HepG2 (cell line): ENCODE results near the gene GNA12. TPM values are rescaled to one million over a fixed set of nuclear protein-coding genes. Genes with fewer than 3 reads are reported as not detected.

ENCODE experiments used
- ATAC-seq: fragments of 200-7000 bp; cut with Tn5 transposase; 3 replicates; pipeline ENCODE4 v1.9.1; 2020; ENCODE audit warnings: mild to moderate bottlenecking, moderate library complexity
- BruUV-seq: library from RNA; stranded (reverse); fragments of 400-500 nt; replicated peaks from 2 replicates; lab custom pipeline; 2021; lab: Mats Ljungman, UMichigan
- CTCF ChIA-PET: fragments of 300-600 bp; formaldehyde crosslinking; extraction: SDS; loops from one replicate; lab custom pipeline; 2021; ENCODE audit warnings: low total read pairs, inconsistent platforms, low intra/inter-chr PET ratio; lab: Yijun Ruan, JAX
- POLR2A ChIA-PET: fragments of 350-600 bp; sonication (Branson Sonifier 250); formaldehyde crosslinking; loops from one replicate; lab custom pipeline; 2020; ENCODE audit warnings: antibody characterized with exemption, inconsistent platforms; lab: Yijun Ruan, JAX
- DNase-seq: peaks from one replicate; pipeline ENCODE4 v3.0.0-alpha.2; 2015; ENCODE audit warnings: low spot score
- FAIRE-seq: peaks from 3 replicates; lab custom pipeline; 2011; peaks lifted over from hg19 to GRCh38; lab: Jason Lieb, UNC
- H2AFZ ChIP-seq: one replicate; pipeline ENCODE4 v1.6.1; 2011; ENCODE audit warnings: low read length, inconsistent platforms
- H3K27ac ChIP-seq: fragments of 300-600 bp; 3 replicates; pipeline ENCODE4 v1.8.0; 2011; ENCODE audit warnings: mixed run types, mild to moderate bottlenecking, mixed read lengths, low read length, inconsistent platforms; ENCODE audit not compliant: insufficient read depth; ENCODE audit errors: extremely low read length
- H3K27me3 ChIP-seq, 2 experiments: fragments of 200-600 bp in 1 of 2; 2 replicates in 1 of 2; 3 replicates in 1 of 2; pipeline versions ENCODE4 v1.6.0 to v1.8.0; 2011; ENCODE audit warnings: low read length in 2 of 2, mild to moderate bottlenecking in 2 of 2, moderate library complexity in 2 of 2, inconsistent platforms in 1 of 2; ENCODE audit not compliant: insufficient read depth in 2 of 2, control insufficient read depth in 1 of 2
- H3K36me3 ChIP-seq, 2 experiments: fragments of 200-600 bp in 1 of 2; replicated peaks in 1 of 2; 2 replicates in 1 of 2; 3 replicates in 1 of 2; pipeline versions ENCODE4 v1.5.1 to v1.8.0; 2011; ENCODE audit warnings: low read length in 2 of 2, inconsistent platforms in 1 of 2; ENCODE audit not compliant: insufficient read depth in 2 of 2, control insufficient read depth in 1 of 2
- H3K4me1 ChIP-seq: 2 replicates; pipeline ENCODE4 v1.5.1; 2012; ENCODE audit warnings: low read length, inconsistent platforms; ENCODE audit not compliant: insufficient read depth
- H3K4me2 ChIP-seq: 2 replicates; pipeline ENCODE4 v1.6.0; 2011; ENCODE audit warnings: low read depth, low read length, inconsistent platforms
- H3K4me3 ChIP-seq, 3 experiments: fragments of 200-600 bp in 1 of 3; sonication (generic), shearing (Covaris generic) in 1 of 3; replicated peaks in 1 of 3; 2 replicates each; pipeline ENCODE4 v1.5.1; 2011 to 2016; ENCODE audit warnings: low read length in 3 of 3, inconsistent platforms in 2 of 3, low read depth in 2 of 3, mild to moderate bottlenecking in 2 of 3, control low read depth in 1 of 3, mixed read lengths in 1 of 3; ENCODE audit not compliant: insufficient read depth in 1 of 3
- H3K79me2 ChIP-seq: one replicate; pipeline ENCODE4 v1.6.1; 2011; ENCODE audit warnings: low read length, inconsistent platforms; ENCODE audit not compliant: insufficient read depth
- H3K9ac ChIP-seq: 2 replicates; pipeline ENCODE4 v1.6.0; 2011; ENCODE audit warnings: mild to moderate bottlenecking, low read depth, low read length, inconsistent platforms; ENCODE audit not compliant: insufficient read depth
- H3K9me3 ChIP-seq: 2 replicates; pipeline ENCODE4 v1.5.1; 2012; ENCODE audit warnings: mild to moderate bottlenecking, low read length
- H4K20me1 ChIP-seq: 2 replicates; pipeline ENCODE4 v1.6.0; 2011; ENCODE audit warnings: inconsistent platforms, mild to moderate bottlenecking, low read length, moderate library complexity; ENCODE audit not compliant: insufficient read depth
- AGO2 ChIP-seq: fragments of 200-400 bp; formaldehyde crosslinking; optimal IDR thresholded peaks from 2 replicates; pipeline ENCODE3; 2017; ENCODE audit warnings: mild to moderate bottlenecking, low read depth, low read length, moderate library complexity
- BRD4 ChIP-seq: sonication (generic); formaldehyde crosslinking; IDR thresholded peaks from 2 replicates; pipeline ENCODE4 v1.4.0; 2020; ENCODE audit warnings: missing genetic modification reagents
- HCFC1 ChIP-seq: fragments of 150-350 bp; IDR thresholded peaks from 2 replicates; pipeline ENCODE4 v1.6.1; 2014; ENCODE audit warnings: low read depth, low read length
- MATR3 ChIP-seq: sonication (generic); formaldehyde crosslinking; IDR thresholded peaks from 2 replicates; pipeline ENCODE4 v1.4.0; 2020; ENCODE audit warnings: missing genetic modification reagents
- SIN3B ChIP-seq: fragments of 150-350 bp; IDR thresholded peaks from 2 replicates; pipeline ENCODE4 v1.6.1; 2014; ENCODE audit warnings: low read length
- SP1 ChIP-seq, 2 experiments: fragments of 450-650 bp in 1 of 2; sonication (generic) in 1 of 2; formaldehyde crosslinking in 1 of 2; IDR thresholded peaks; 2 replicates each; pipeline versions ENCODE4 v1.4.0 to v1.6.1; 2016 to 2020; ENCODE audit warnings: missing genetic modification reagents in 1 of 2
- SP4 ChIP-seq: sonication (generic); formaldehyde crosslinking; IDR thresholded peaks from 2 replicates; pipeline ENCODE4 v1.8.1; 2023; ENCODE audit warnings: mild to moderate bottlenecking, missing genetic modification reagents
- TEAD3 ChIP-seq: optimal IDR thresholded peaks from 2 replicates; pipeline ENCODE3; 2016; ENCODE audit warnings: borderline replicate concordance
- YEATS2 ChIP-seq: sonication (generic); formaldehyde crosslinking; IDR thresholded peaks from 2 replicates; pipeline ENCODE4 v1.4.0; 2020; ENCODE audit warnings: missing genetic modification reagents, borderline replicate concordance
- YY1 ChIP-seq: IDR thresholded peaks from 2 replicates; pipeline ENCODE4 v1.6.1; 2011; ENCODE audit warnings: low read length, low read depth, moderate library complexity, mild to moderate bottlenecking; ENCODE audit not compliant: insufficient read depth, insufficient replicate concordance
- ZC3H4 ChIP-seq: sonication (generic); formaldehyde crosslinking; IDR thresholded peaks from 2 replicates; pipeline ENCODE4 v1.4.0; 2020; ENCODE audit warnings: missing genetic modification reagents, borderline replicate concordance
- ZNF17 ChIP-seq: sonication (generic); formaldehyde crosslinking; IDR thresholded peaks from 2 replicates; pipeline ENCODE4 v1.5.0; 2020; ENCODE audit warnings: mild to moderate bottlenecking, missing genetic modification reagents
- ZNF296 ChIP-seq: sonication (generic); formaldehyde crosslinking; conservative IDR thresholded peaks from 2 replicates; pipeline ENCODE4 v1.5.0; 2020; ENCODE audit warnings: mild to moderate bottlenecking, missing genetic modification reagents
- ZNF558 ChIP-seq: sonication (generic); formaldehyde crosslinking; IDR thresholded peaks from 2 replicates; pipeline ENCODE4 v1.9.0; 2022; ENCODE audit warnings: mild to moderate bottlenecking, missing genetic modification reagents, borderline replicate concordance
- ZNF564 ChIP-seq: sonication (generic); formaldehyde crosslinking; IDR thresholded peaks from 2 replicates; pipeline ENCODE4 v1.8.1; 2023; ENCODE audit warnings: mild to moderate bottlenecking, missing genetic modification reagents
- ZNF615 ChIP-seq: sonication (generic); formaldehyde crosslinking; IDR thresholded peaks from 2 replicates; pipeline ENCODE4 v1.5.0; 2020; ENCODE audit warnings: mild to moderate bottlenecking, missing genetic modification reagents, borderline replicate concordance
- ZNF772 ChIP-seq: sonication (generic); formaldehyde crosslinking; IDR thresholded peaks from 2 replicates; pipeline ENCODE4 v1.5.0; 2020; ENCODE audit warnings: mild to moderate bottlenecking, missing genetic modification reagents
- ZNF839 ChIP-seq: sonication (generic); formaldehyde crosslinking; IDR thresholded peaks from 2 replicates; pipeline ENCODE4 v1.4.0; 2020; ENCODE audit warnings: missing genetic modification reagents, mild to moderate bottlenecking, borderline replicate concordance
- WGBS: methylation state at CpG from one replicate; pipeline ENCODE4 v1.1.6; 2017; ENCODE audit warnings: low lambda C conversion rate; 5-methylcytosine and 5-hydroxymethylcytosine counted together
- in situ Hi-C: cut with HindIII; loops from 2 replicates; pipeline ENCODE4 v1.10.0; 2017; ENCODE audit warnings: low pct_unique_long_range_greater_than_20kb; ENCODE audit not compliant: extremely low pct_ligation_motif_present
- intact Hi-C: fragments of 100-400 bp; cut with micrococcal nuclease; formaldehyde crosslinking; loops from one replicate; pipeline ENCODE4 v1.10.0; 2022; ENCODE audit not compliant: unreplicated experiment
- polyA plus RNA-seq, 8 experiments: library from polyadenylated mRNA; depleted of rRNA in 3 of 8; stranded (reverse) in 7 of 8; unstranded in 1 of 8; fragments of >200 nt; fragmentation: Illumina TruSeq in 4 of 8; extraction: Trizol in 4 of 8; gene quantifications; 2 replicates each; pipeline versions ENCODE4 v1.2.1 to v1.2.3, GENCODE V29; 2011 to 2016; ENCODE audit warnings: low read depth in 4 of 8, missing spikeins in 1 of 8, mixed read lengths in 1 of 8; ENCODE audit not compliant: insufficient read depth in 1 of 8
- total RNA-seq, 5 experiments: library from RNA; depleted of rRNA; stranded (reverse); fragments of >200 nt; fragmentation: Illumina TruSeq; extraction: Trizol; gene quantifications; 2 replicates each; pipeline ENCODE4 v1.2.3, GENCODE V29; 2016; ENCODE audit warnings: low read depth in 1 of 5
- TF ChIP-seq, protein P1 (sequence below): sonication (generic); formaldehyde crosslinking; IDR thresholded peaks from 2 replicates; pipeline ENCODE4 v1.4.0; 2020; ENCODE audit warnings: missing genetic modification reagents

GNA12 gene
- total and polyA plus RNA-seq, 2 of the 13 experiments (the other 11 are each of a cell fraction or from before 2014, with no cell fraction given) = 16.2 to 50.9 TPM

DNA sequence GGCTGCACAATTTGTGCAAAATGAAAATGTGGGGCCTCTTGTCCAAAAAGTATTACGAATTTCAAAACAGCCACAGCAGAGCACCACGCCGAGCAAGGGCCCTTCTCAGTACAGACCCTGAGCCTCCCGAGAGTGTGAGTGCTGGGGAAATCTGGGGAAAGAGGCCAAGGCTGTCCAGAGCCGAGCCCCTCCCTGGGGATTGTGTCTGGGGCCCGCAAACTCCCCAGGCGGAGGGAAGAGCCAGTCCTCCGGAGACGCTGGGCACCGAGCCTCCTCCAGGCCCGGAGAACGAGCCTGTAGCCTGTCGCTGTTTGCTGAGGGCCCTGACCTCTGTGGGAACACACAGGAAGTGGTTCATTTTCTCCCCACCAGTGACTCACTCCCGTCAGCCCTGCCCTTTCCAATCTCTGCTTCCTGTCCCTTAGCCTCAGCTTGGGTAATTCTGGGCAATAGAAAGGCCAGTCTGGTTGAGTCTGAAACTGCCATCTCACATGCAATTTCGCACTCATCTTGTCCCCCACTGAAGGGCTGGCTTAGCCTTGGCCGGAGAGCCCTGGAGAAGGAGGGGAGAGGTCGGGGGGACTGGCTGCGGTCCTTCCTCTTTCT, 19.5 kb upstream of the GNA12 start (continued):
- TF ChIP-seq SP1 (IDR thresholded peaks at IDR 0.05) = no peak
- no peak; the same call in 1 of the 2 replicates for TF ChIP-seq SP1 (CRISPR knock-in tag; IDR thresholded peaks at IDR 0.05)
- TF ChIP-seq HCFC1 = peak; percentile 31; the same call in 1 of the 2 replicates

DNA sequence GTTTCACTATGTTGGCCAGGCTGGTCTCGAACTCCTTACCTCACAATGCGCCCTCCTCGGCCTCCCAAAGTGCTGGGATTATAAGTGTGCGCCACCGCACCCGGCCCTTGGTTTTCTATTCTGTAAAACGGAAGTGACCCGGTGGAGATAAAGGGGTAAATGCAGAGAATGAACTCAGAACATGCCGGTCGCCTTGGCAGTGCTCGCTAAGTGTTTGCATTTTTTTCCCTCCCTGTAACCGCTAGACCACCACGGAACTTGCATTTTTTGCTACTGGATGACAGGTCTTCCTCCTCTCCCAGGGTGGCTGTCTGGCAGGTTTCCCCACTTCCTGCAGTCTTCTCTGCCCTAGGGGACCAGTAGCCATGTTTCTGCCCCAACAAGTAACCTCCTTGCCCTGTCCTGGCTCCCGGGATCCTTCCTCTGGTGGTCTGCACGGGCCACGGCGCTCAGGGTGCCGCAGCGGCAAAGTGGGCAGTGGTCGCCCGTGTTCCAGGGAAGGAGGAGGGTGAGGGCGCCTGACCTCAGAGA, 18.8 kb upstream of the GNA12 start:
- peak overlapping the region; percentile 96 for H3K4me2 ChIP-seq
- peak overlapping the region; percentile 92 for H3K9ac ChIP-seq
- H3K27ac ChIP-seq = peak overlapping the region; percentile 94
- H3K36me3 ChIP-seq = no peaks in the 10 kb centered on the region
- DNase-seq (no peak), ATAC-seq (peak; percentile 32), FAIRE-seq (no peak)
- H2AFZ ChIP-seq = no peak overlapping the region
- ChIA-PET CTCF (no interaction called here), POLR2A (interaction anchor here (1.1 kb wide), 1 partner anchor 102 kb away, joined by 4 read pairs; no protein-coding TSS in a partner anchor)
- H3K4me1 ChIP-seq = peaks cover 53% of the 10 kb centered on the region
- H4K20me1 ChIP-seq = no peaks in the 10 kb centered on the region
- H3K27me3 ChIP-seq = no peaks in the 10 kb centered on the region
- H3K9me3 ChIP-seq = no peaks in the 10 kb centered on the region
- in situ Hi-C loops = no loop called here
- intact Hi-C loops = loop anchor here (5.0 to 10.0 kb wide), 2 partner anchors 61 to 1032 kb away; no protein-coding TSS in a partner anchor
- H3K4me3 ChIP-seq = peak overlapping the region; percentile 58 to 74 (median 60)
- no peaks in the 10 kb centered on the region for H3K79me2 ChIP-seq
- BruUV-seq = TSS peak; percentile 97
- WGBS = 60% methylated on average over 18 of the region's 22 CpGs
- TF ChIP-seq ZNF296 (CRISPR knock-in tag) (0 out of 2 replicates have a peak, but pooled peaks have one; percentile 34), YY1 (peak; percentile 63), TEAD3 (CRISPR knock-in tag) (no peak), SP4 (CRISPR knock-in tag) (no peak), YEATS2 (CRISPR knock-in tag) (0 out of 2 replicates have a peak, but pooled peaks have one; percentile 4), ZNF615 (CRISPR knock-in tag) (0 out of 2 replicates have a peak, but pooled peaks have one; percentile 69), SIN3B (no peak), MATR3 (no peak), BRD4 (no peak), ZNF564 (no peak; the same call in 1 of the 2 replicates), ZNF839 (CRISPR knock-in tag) (no peak), ZC3H4 (CRISPR knock-in tag) (peak; percentile 77; the same call in 1 of the 2 replicates), AGO2 (no peak), ZNF558 (CRISPR knock-in tag) (0 out of 2 replicates have a peak, but pooled peaks have one; percentile 63), ZNF17 (CRISPR knock-in tag) (no peak), ZNF772 (CRISPR knock-in tag) (0 out of 2 replicates have a peak, but pooled peaks have one; percentile 4)
- TF ChIP-seq, protein P1, sequence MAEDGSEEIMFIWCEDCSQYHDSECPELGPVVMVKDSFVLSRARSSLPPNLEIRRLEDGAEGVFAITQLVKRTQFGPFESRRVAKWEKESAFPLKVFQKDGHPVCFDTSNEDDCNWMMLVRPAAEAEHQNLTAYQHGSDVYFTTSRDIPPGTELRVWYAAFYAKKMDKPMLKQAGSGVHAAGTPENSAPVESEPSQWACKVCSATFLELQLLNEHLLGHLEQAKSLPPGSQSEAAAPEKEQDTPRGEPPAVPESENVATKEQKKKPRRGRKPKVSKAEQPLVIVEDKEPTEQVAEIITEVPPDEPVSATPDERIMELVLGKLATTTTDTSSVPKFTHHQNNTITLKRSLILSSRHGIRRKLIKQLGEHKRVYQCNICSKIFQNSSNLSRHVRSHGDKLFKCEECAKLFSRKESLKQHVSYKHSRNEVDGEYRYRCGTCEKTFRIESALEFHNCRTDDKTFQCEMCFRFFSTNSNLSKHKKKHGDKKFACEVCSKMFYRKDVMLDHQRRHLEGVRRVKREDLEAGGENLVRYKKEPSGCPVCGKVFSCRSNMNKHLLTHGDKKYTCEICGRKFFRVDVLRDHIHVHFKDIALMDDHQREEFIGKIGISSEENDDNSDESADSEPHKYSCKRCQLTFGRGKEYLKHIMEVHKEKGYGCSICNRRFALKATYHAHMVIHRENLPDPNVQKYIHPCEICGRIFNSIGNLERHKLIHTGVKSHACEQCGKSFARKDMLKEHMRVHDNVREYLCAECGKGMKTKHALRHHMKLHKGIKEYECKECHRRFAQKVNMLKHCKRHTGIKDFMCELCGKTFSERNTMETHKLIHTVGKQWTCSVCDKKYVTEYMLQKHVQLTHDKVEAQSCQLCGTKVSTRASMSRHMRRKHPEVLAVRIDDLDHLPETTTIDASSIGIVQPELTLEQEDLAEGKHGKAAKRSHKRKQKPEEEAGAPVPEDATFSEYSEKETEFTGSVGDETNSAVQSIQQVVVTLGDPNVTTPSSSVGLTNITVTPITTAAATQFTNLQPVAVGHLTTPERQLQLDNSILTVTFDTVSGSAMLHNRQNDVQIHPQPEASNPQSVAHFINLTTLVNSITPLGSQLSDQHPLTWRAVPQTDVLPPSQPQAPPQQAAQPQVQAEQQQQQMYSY (CRISPR knock-in tag) = no peak
